Stimulated activated effector memory CD8-positive, alpha-beta T cell treated with anti-CD3 and anti-CD28 coated beads, Interleukin-12 subunit alpha, Interleukin-12 subunit beta, amount 100 ng/mL, for 72 hours (primary cell): ENCODE measurements around the gene AGT.

Experiments used
- ATAC-seq: fragments of 150-1000 bp; cut with Tn5 transposase; 2 replicates; pipeline ENCODE4 v1.10.0; 2021
- DNase-seq, 2 donors: peaks; one replicate each; pipeline ENCODE4 v3.0.0; 2021 to 2022; ENCODE audit warnings: low spot score in 2 of 2
- H3K27ac Mint-ChIP-seq: one replicate; pipeline ENCODE4 v1.8.0; 2022; ENCODE audit warnings: mild to moderate bottlenecking, mixed read lengths
- H3K36me3 Mint-ChIP-seq: one replicate; pipeline ENCODE4 v1.8.0; 2022; ENCODE audit warnings: mild to moderate bottlenecking, mixed read lengths
- H3K4me1 Mint-ChIP-seq: one replicate; pipeline ENCODE4 v1.8.0; 2022; ENCODE audit warnings: mixed read lengths
- H3K4me3 Mint-ChIP-seq: one replicate; pipeline ENCODE4 v1.8.0; 2022; ENCODE audit warnings: mild to moderate bottlenecking, mixed read lengths
- H3K9me3 Mint-ChIP-seq: one replicate; pipeline ENCODE4 v1.8.0; 2022; ENCODE audit warnings: mixed read lengths

Gene AGT

DNA sequence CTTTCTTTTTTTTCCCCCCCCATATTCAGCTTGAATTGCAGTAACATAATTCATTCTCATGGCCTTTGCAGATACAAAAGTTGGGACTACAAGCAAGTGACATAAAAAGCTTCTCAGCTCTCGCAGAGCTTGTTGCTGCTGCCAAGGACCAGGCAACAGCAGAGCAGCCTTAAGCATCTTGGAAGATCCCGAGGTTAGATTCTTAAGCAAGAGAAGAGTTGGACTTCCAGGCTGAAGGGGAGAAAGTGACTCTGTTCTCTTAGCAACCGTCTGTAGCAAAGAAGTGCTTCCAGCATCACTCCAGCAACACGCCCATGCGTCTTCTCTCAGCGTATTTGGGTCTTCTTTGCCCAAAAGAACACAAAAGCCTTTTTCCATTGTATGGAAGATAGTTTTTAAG is 20.7 kb downstream of the AGT start:
- H3K4me3 Mint-ChIP-seq = no peak overlapping the region
- DNase-seq = no peak
- no peak overlapping the region for H3K27ac Mint-ChIP-seq

DNA sequence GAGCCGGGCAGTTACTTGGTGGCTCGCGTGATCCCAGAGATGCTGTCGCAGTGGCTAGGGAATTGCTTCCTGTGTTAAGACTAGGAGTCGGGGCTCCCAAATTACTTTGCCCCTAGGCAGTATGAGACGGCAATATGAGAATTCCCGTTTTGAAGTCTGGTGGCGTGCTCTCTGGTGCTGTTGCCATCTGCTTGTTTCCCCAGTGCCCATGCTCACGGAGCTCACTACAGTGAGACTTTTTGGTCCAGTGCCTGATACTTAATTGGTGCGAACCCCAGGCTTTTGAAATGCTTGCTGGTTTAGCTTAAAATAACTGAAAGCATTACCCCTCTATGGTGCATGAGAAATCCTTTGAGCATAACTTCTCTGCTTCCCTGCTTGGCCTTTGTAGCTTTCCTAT is 22.3 kb downstream of the AGT start:
- H3K4me1 Mint-ChIP-seq = peaks cover 10% of the 10 kb centered on the region
- ATAC-seq = no peak
- H3K36me3 Mint-ChIP-seq = peaks cover 77% of the 10 kb centered on the region
- no peak for DNase-seq
- no peak overlapping the region for H3K4me3 Mint-ChIP-seq
- peak overlapping the region; percentile 58 for H3K27ac Mint-ChIP-seq
- no peaks in the 10 kb centered on the region for H3K9me3 Mint-ChIP-seq

More for the DNA sequence above, 20.7 kb downstream of the AGT start:
- Mint-ChIP-seq H3K36me3 (peaks cover 61% of the 10 kb centered on the region), H3K4me1 (peaks cover 10% of the 10 kb centered on the region), H3K9me3 (no peaks in the 10 kb centered on the region)
- ATAC-seq = no peak

DNA sequence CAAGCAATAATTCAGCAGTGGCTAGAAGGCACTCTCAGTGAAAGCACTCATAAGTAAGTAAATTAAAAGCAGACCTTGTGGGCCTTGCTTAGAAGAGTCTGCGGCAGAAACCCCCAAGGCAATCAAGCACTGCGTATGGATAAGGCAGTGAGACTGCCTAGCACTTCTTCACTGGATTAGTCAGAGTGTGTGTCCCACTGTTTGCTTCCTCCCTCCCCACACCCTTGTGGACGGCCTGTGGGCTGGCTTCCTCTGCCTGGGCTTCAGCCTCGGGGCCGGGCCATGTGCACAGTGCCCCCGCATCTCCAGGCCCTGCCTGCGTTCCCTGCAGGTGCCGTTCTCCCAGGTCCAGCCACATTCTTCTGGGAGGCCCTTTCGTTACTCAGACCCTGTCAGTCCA is 23.8 kb downstream of the AGT start:
- ATAC-seq (no peak), DNase-seq (no peak)
- Mint-ChIP-seq H3K4me1 (peaks cover 10% of the 10 kb centered on the region), H3K4me3 (no peak overlapping the region), H3K36me3 (peaks cover 92% of the 10 kb centered on the region), H3K9me3 (no peaks in the 10 kb centered on the region), H3K27ac (peak overlapping the region; percentile 34)

DNA sequence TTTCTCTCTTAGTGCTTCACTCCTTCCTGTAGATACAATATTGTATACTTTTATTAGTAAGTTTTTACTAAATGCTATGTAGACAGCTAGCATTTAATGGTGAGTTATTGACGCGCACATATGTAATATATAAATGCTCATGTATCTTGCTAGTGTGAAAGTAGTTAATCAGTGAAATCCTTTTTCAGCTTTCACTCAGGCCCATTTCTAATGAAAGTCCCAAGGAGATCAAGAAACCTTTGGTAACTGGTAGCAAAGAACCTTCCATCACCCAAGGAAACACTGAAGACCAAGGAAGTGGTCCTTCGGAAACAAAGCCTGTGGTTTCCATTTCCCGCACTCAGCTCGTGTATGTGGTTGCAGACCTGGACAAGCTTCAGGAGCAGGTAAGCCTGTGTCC is 27.2 kb downstream of the AGT start:
- ATAC-seq = no peak
- Mint-ChIP-seq H3K27ac (no peak overlapping the region), H3K4me3 (no peak overlapping the region), H3K4me1 (peaks cover 15% of the 10 kb centered on the region), H3K36me3 (peaks cover 100% of the 10 kb centered on the region), H3K9me3 (no peaks in the 10 kb centered on the region)
- no peak for DNase-seq

DNA sequence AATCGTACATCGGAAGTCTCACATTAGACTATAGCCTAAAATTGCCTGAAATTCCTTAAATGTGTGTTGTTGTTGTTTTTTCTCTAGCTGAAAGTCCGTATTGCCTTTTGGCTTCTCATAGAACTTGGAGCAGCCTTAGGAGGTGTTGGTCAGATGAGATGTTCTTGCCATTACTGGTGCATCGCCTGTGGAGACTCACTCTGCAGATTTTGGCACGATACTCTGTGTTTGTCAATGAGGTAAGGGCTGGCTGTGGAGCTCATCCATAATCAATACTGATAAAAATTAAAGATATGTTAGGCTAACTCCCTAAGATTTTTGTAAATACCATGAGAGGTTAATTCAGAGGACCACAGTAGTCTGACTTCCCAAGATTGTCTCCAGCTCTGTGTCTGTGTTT is 28.9 kb downstream of the AGT start:
- ATAC-seq (no peak), DNase-seq (no peak)
- no peak overlapping the region for H3K27ac Mint-ChIP-seq
- H3K4me1 Mint-ChIP-seq = peaks cover 15% of the 10 kb centered on the region
- no peaks in the 10 kb centered on the region for H3K9me3 Mint-ChIP-seq
- H3K36me3 Mint-ChIP-seq = peaks cover 91% of the 10 kb centered on the region
- H3K4me3 Mint-ChIP-seq = no peak overlapping the region

DNA sequence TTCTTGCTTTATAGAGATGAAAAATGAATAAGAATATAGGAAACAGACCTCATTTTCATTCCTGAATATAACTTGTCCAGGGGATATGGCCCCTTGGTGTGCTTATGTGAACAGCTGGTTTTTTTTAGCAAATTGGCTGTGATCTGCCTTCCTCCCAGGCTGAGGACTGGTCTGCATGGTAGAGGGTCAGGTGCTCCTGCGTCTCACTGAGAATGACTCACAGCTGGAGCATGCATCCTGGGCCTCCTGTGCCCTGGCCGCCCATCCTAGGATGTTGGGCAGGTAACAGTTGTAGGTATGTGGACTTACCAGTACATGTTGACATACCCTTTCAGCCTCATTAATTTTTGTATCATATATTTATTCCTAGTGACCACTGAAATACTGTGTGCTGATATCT is 29.8 kb downstream of the AGT start:
- DNase-seq (no peak), ATAC-seq (no peak)
- no peaks in the 10 kb centered on the region for H3K9me3 Mint-ChIP-seq
- H3K27ac Mint-ChIP-seq = no peak overlapping the region
- no peak overlapping the region for H3K4me3 Mint-ChIP-seq
- H3K36me3 Mint-ChIP-seq = peaks cover 91% of the 10 kb centered on the region
- peaks cover 15% of the 10 kb centered on the region for H3K4me1 Mint-ChIP-seq

DNA sequence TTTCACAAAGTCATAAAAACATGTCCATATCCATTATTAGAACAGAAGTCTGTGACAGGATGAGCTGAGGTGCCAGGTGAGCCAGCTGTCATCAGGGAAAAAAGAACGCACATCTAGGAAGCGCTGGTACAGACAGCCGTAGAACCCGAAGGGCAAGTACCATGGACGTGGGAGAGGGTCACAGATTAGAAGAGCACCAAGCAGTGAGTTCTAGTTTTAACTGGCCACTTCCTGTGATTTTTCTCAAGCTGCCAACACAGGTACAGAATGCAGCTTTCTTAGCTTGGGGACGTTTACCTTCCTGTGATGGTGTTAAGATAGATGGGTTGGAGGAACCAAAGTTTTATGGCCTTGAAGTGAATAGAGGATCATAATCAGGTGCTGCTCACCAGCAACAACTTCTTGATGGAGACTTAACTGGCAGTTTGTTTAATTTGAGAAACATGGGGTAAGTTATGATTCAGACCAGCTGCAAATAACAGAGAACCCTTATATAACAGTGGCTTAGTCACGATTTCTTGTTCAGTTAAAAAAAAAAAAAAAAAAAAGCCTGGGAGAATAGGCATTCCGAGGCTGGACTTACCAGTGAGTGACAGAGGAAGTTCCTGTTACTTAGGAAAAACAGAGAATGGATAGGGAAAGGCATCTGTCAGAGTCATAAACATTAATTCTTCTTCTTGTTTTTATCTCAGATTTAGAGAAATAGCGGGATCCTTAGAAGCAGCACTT is 30.9 kb downstream of the AGT start:
- DNase-seq (no peak), ATAC-seq (no peak)
- no peaks in the 10 kb centered on the region for H3K9me3 Mint-ChIP-seq
- H3K36me3 Mint-ChIP-seq = peaks cover 91% of the 10 kb centered on the region
- H3K27ac Mint-ChIP-seq = peak overlapping the region; percentile 81
- no peak overlapping the region for H3K4me3 Mint-ChIP-seq
- H3K4me1 Mint-ChIP-seq = peaks cover 15% of the 10 kb centered on the region

DNA sequence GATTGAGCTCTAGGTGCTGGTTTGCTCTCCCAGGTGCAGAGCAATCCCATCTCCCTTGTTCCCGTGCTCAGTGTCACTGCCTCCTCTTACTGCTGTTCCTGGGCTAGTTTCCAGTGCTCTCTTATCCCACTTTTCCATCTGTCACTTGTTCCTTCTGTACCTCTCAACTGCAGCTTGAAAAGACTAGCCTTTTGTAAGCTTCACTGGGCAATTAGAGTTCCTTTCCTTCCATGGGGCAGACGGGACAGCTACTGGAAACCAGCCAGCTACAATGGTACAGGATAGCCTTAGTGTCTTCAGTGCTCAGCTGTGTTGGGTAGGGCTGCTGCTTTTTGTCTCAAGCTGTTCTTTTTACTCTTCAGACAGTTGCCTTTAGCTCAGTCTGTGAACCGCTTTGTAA is 31.6 kb downstream of the AGT start:
- no peak overlapping the region for H3K4me3 Mint-ChIP-seq
- no peak for ATAC-seq
- no peaks in the 10 kb centered on the region for H3K9me3 Mint-ChIP-seq
- H3K27ac Mint-ChIP-seq = peak overlapping the region; percentile 81
- DNase-seq = no peak
- H3K36me3 Mint-ChIP-seq = peaks cover 87% of the 10 kb centered on the region
- peaks cover 15% of the 10 kb centered on the region for H3K4me1 Mint-ChIP-seq

DNA sequence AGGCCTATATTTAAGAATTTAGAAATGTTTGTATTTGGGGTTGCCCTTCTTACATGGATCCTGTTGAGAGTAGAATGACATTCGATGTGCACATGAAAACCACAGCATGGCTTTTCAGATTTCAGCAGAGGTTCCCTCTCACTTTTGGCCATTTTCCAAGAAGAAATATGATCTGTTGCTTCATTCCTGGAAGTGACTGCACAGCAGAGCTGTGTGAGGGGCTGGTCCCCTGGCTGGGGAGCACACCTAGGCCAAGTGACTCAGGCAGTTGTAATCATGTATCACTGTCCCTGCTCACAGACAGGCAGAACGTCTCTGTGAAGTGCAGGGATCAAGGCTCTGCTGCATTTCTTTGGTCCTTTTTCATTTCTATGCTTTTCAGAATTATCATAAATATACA is 32.3 kb downstream of the AGT start:
- Mint-ChIP-seq H3K27ac (no peak overlapping the region), H3K4me3 (no peak overlapping the region), H3K4me1 (peaks cover 15% of the 10 kb centered on the region), H3K9me3 (no peaks in the 10 kb centered on the region), H3K36me3 (peaks cover 87% of the 10 kb centered on the region)
- DNase-seq (no peak), ATAC-seq (peak; percentile 87)

DNA sequence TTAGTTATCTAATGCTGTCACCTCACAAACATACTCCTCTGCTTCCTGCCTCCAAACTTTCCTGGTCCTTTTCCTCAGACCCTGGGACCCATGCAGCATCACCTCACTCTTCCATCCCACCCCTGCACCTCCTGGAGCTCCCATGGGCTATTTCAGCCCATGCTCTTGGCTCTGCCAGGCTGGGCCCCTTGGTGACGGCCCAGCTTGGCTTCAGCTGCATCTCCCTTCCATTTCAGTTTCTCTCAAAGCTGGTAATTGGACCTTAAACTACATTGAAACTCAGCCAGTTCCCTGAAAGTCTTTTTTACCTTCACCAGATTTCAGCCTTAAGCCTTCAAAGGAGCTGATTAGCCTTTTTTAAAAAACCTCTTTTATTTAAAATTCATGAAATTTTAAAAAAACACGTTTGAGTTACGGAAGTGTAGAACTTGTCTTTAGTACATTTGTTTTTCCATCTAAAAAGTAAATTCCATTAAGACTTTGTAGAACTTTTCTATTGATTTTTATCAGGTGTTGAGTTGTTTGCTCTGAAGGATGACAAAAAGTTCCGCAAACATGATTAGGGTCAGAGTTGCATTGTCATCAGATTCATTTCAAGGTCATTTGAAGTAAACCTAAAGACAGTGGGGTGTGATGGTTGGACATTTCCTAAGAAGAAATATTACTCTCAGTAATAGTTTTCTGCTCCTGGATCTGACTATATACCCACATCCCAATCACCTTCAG is 33.5 kb downstream of the AGT start:
- H3K4me3 Mint-ChIP-seq = no peak overlapping the region
- peaks cover 87% of the 10 kb centered on the region for H3K36me3 Mint-ChIP-seq
- DNase-seq (no peak), ATAC-seq (no peak)
- H3K9me3 Mint-ChIP-seq = no peaks in the 10 kb centered on the region
- H3K27ac Mint-ChIP-seq = peak overlapping the region; percentile 43
- peaks cover 15% of the 10 kb centered on the region for H3K4me1 Mint-ChIP-seq

DNA sequence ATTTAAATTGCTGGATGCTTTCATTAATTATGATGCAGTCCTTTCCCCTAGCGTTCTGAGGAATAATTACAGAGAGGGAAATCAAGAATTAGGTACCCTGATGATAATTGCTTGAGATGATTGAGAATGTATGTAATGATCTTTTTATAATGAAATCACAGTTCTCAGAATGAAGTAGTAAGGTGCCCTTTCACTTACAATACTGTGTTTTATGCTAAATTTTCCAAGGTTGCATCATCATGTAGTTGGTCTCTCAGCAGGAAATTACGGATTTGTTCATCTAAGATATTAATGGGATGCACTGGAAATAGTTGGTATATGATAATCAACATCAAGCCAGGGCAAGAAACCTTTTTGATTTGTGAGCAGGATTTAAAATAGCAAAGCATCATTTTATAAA is 34.1 kb downstream of the AGT start:
- no peak overlapping the region for H3K4me3 Mint-ChIP-seq
- peaks cover 87% of the 10 kb centered on the region for H3K36me3 Mint-ChIP-seq
- H3K4me1 Mint-ChIP-seq = peaks cover 15% of the 10 kb centered on the region
- no peak for DNase-seq
- no peak for ATAC-seq
- no peaks in the 10 kb centered on the region for H3K9me3 Mint-ChIP-seq
- peak overlapping the region; percentile 43 for H3K27ac Mint-ChIP-seq

DNA sequence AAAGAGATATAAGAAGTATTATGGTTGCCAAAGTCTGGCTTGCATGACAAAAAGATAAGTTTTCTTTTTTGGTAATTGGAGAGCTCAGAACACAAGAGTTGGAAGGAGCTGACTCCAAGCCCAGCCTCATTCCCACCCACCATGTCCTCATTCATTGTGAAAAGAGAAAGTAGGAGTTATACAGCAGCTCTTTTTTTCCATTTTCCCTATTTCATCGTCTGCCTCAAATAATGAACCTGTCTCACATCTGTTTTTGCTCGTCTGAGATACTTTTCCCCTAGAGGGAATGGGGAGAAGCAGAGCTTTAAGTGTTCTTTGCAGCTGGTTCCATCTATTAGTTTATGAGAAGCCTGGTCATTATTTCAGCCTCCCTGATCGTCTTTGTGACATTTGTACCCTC is 34.7 kb downstream of the AGT start:
- Mint-ChIP-seq H3K4me3 (no peak overlapping the region), H3K27ac (no peak overlapping the region), H3K36me3 (peaks cover 87% of the 10 kb centered on the region), H3K9me3 (no peaks in the 10 kb centered on the region), H3K4me1 (peaks cover 15% of the 10 kb centered on the region)
- no peak for DNase-seq
- no peak for ATAC-seq

DNA sequence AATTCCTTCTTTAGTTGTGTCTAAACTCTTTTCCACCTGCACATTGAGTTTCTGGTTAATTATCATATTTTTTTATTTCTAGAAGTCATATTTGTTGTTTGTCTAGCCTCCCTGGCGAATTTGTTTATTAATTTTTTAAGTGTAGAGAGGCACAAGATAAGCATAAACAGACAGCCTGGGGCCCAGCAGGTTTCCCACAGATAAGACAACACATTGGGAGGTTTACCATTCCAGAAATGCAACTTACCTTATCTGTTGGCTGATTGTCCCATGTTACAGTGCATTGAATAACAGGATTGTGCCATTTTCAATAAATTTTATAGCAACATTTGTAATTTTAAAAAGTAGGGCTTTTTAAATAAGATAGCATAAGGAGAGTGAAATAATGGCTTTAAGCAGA is 36.7 kb downstream of the AGT start:
- Mint-ChIP-seq H3K4me1 (peaks cover 4% of the 10 kb centered on the region), H3K4me3 (no peak overlapping the region), H3K9me3 (no peaks in the 10 kb centered on the region), H3K27ac (no peak overlapping the region), H3K36me3 (peaks cover 87% of the 10 kb centered on the region)
- ATAC-seq = no peak
- DNase-seq = no peak

DNA sequence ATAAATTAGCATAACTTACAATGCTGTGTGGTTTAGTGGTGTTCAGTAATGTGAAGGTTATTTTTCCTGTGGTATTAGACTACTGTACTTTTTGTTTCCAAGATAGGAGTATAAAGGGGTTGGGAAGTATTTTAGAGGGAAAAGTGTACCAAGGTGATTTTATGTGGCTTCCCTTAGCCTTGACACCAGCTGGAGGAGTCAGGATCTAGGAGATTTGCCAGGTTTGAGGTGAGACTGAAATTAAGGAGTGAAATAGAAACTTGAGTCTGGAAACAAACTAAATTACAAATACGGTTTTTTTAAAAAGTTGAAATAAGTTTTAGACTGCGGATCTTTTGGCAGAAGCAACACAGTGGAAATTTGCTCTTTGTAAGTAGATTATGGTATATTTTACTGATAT is 39.3 kb downstream of the AGT start:
- Mint-ChIP-seq H3K4me3 (no peak overlapping the region), H3K27ac (no peak overlapping the region), H3K9me3 (no peaks in the 10 kb centered on the region), H3K36me3 (peaks cover 97% of the 10 kb centered on the region), H3K4me1 (no peaks in the 10 kb centered on the region)
- ATAC-seq = no peak
- DNase-seq = no peak

DNA sequence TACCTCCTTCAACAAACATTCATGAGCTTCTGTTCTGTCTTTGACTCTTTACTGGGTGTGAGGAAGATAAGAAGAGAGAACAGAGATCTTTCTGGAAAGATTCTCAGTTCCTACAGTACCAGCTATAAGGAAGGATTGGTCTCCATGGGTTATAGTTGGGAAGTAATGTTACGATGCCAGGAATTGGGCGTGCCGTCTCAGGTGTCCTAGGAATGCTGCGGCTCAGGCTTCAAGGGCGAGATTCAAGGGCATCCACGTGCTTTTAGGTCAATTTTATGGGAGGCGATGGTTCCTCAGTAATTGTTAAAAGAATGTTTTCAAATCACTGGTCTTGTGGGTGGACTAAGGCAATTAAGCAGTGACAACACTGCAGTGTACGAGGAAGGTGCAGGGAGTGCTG is 44.4 kb downstream of the AGT start:
- Mint-ChIP-seq H3K27ac (no peak overlapping the region), H3K36me3 (peaks cover 96% of the 10 kb centered on the region)

DNA sequence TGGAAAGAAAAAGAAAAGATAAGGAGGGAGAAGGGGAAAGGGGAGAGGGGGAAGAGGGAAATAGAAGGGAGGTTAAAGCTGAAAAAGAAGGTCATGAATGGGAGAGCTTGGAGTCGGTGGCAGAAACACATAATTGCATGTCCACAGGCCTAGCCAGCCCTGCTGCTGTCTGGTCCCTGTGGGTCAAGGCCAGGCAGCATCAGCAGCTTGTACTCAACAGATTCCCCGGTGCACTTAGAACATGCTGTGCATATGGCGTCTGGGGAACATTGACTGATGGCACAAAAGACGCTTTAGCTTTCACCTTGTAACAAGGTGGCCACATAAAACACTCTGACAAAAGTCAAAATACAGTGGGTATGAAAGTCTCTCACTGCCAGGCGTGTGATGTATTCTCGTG is 45.7 kb downstream of the AGT start:
- DNase-seq = no peak
- H3K27ac Mint-ChIP-seq = no peak overlapping the region
- no peak overlapping the region for H3K4me3 Mint-ChIP-seq
- no peaks in the 10 kb centered on the region for H3K4me1 Mint-ChIP-seq
- no peak for ATAC-seq
- H3K36me3 Mint-ChIP-seq = peaks cover 96% of the 10 kb centered on the region
- no peaks in the 10 kb centered on the region for H3K9me3 Mint-ChIP-seq

More for the DNA sequence above, 44.4 kb downstream of the AGT start:
- Mint-ChIP-seq H3K9me3 (no peaks in the 10 kb centered on the region), H3K4me3 (no peak overlapping the region), H3K4me1 (no peaks in the 10 kb centered on the region)
- DNase-seq (no peak), ATAC-seq (no peak)
